Gastrocnemius medialis (tissue), 4 donors: ENCODE data around the gene VIPR2.

Source experiments
- CTCF ChIP-seq, 5 experiments: fragments of 450-650 bp in 3 of 5; fragments of 200-600 bp in 2 of 5; sonication (generic) in 2 of 5; IDR thresholded peaks in 4 of 5; conservative IDR thresholded peaks in 1 of 5; 1 replicate in 4 of 5; 2 replicates in 1 of 5; pipeline ENCODE4 v1.5.1; 2016 to 2019; ENCODE audit warnings: antibody characterized with exemption in 5 of 5, mild to moderate bottlenecking in 3 of 5, moderate library complexity in 3 of 5
- POLR2A ChIP-seq, 2 donors: fragments of 450-650 bp; IDR thresholded peaks; one replicate each; pipeline ENCODE4 v1.6.1; 2017; ENCODE audit warnings: antibody characterized with exemption in 2 of 2, mild to moderate bottlenecking in 2 of 2, moderate library complexity in 2 of 2

- TF ChIP-seq CTCF (IDR thresholded peaks at IDR 0.05 in 4 of 5, conservative IDR thresholded peaks at IDR 0.05 in 1 of 5) (no peak), POLR2A (IDR thresholded peaks at IDR 0.05) (no peak)
Measured at GRCh38 chr7:159142730-159143129, 1.9 kb downstream of the VIPR2 start.
